Measurements from ENCODE around the gene UBE2D1. TPM values are rescaled to one million over a fixed set of nuclear protein-coding genes. Genes with fewer than 3 reads are reported as not detected.
A peak's percentile ranks its signal among the peaks of the same experiment; 100 is the strongest.

The UBE2D1 gene
- total RNA-seq (10 to 100 TPM; 11.3 to 23.8 (median 12.8) TPM), polyA plus RNA-seq (10 to 100 TPM; 12.3 to 19.2 TPM), total RNA-seq (13.6 reads per million, percentile 42 among the genes with 10 or more reads in this experiment)

GRCh38 chr10:58334817-58335305 is at the start of gene UBE2D1:
Gene UBE2D1 (plus strand): TSS chr10:58335006. CDS start chr10:58335202, 196 bp downstream.
- Mint-ChIP-seq H3K27me3 (peaks cover 0 to 7% (median 4%) of the 10 kb centered on the region in 5 donors), H3K27ac (peak within 1 kb of the TSS; percentile 77 to 96 (median 87)), H3K36me3 (peaks cover 0 to 10% (median 3%) of the 10 kb centered on the region in 5 donors), H3K4me1 (peaks cover 25 to 44% (median 38%) of the 10 kb centered on the region in 7 donors), H3K4me3 (peak within 1 kb of the TSS; percentile 88 to 98 (median 96)), H3K9me3 (peaks cover 0 to 2% (median 0%) of the 10 kb centered on the region in 11 donors)
- intact Hi-C loops (cut with micrococcal nuclease), result loop anchor here (1.0 to 10.0 kb wide), 8 partner anchors 14 to 1970 kb away; partner anchors contain the start of genes TFAM (in 2 of the 2), CCDC6 (in 1 of the 2), CISD1 (in 1 of the 2) and ZWINT (in 1 of the 2)
- CTCF ChIA-PET, result interaction anchor here (0.7 to 1.2 kb wide), 3 partner anchors 49 to 152 kb away, joined by 3 to 4 read pairs (median 3); no protein-coding TSS in a partner anchor
- POLR2A ChIA-PET, result interaction anchor here (1.0 to 2.0 kb wide), 3 partner anchors 11 to 55 kb away, joined by 3 to 30 read pairs (median 4); partner anchors contain the start of gene TFAM
- Histone ChIP-seq H3K36me3 (ENCODE audit: control insufficient read depth in 2 of 3, insufficient read depth in 3 of 3, low read length in 3 of 3) (peaks cover 0 to 7% (median 0%) of the 10 kb centered on the region in 3 experiments), H3K4me1 (ENCODE audit: control insufficient read depth in 2 of 2, insufficient read depth in 2 of 2, low read length in 2 of 2) (peaks cover 0 to 15% of the 10 kb centered on the region in 2 donors), H3K27ac (ENCODE audit: low read depth, low read length) (peak within 1 kb of the TSS; percentile 78), H3K27me3 (ENCODE audit: control insufficient read depth in 2 of 2, insufficient read depth in 2 of 2, low read length in 2 of 2) (no peaks in the 10 kb centered on the region), H3K4me3 (ENCODE audit: low read length) (peak within 1 kb of the TSS; percentile 71), H3K9me3 (ENCODE audit: control insufficient read depth in 2 of 3, low read length in 3 of 3) (no peaks in the 10 kb centered on the region)
- ATAC-seq (peak; percentile 98), DNase-seq (peak; percentile 60 to 84 (median 74))

DNA sequence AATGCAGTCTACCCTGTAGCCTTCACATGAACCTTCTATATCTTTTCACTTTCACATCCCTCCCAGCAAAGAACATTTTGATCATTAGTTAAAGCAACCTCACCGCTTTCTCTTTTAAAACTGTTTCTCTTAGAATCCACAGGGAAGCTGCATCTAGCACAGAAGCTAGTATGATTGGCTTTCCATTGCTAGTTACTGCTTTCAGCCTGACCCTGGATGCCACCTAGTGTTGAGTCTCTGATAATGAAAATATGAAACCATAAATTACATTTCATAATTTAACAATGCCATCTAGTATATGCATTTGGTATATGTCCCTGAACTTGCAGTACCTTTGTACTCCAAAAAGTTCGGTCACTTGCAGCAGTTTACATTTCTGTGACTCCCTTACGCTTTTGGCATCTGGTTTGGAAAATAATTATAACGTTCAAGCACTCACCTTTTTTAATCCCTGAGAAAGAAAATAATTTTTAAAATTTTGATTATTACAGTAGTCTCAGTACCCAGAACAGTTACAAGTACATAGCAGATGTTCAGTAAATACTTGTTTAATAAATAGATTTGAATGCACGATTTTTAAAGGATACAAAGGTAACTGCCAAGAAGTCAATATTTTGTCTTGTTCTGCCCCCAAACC is 43.1 kb upstream of the UBE2D1 start:
- Mint-ChIP-seq H3K27me3 (no peaks in the 10 kb centered on the region), H3K27ac (peak overlapping the region in 2 of 9 donors; percentile 60 to 76), H3K4me1 (peaks cover 0 to 5% (median 3%) of the 10 kb centered on the region in 7 donors), H3K36me3 (peaks cover 0 to 4% (median 0%) of the 10 kb centered on the region in 5 donors), H3K9me3 (no peaks in the 10 kb centered on the region), H3K4me3 (no peak overlapping the region)
- Histone ChIP-seq H3K4me3 (ENCODE audit: low read length) (no peak overlapping the region), H3K36me3 (ENCODE audit: control insufficient read depth in 2 of 3, insufficient read depth in 3 of 3, low read length in 3 of 3) (no peaks in the 10 kb centered on the region), H3K9me3 (ENCODE audit: control insufficient read depth in 2 of 3, low read length in 3 of 3) (no peaks in the 10 kb centered on the region), H3K27me3 (ENCODE audit: control insufficient read depth in 2 of 2, insufficient read depth in 2 of 2, low read length in 2 of 2) (no peaks in the 10 kb centered on the region), H3K27ac (ENCODE audit: low read depth, low read length) (no peak overlapping the region), H3K4me1 (ENCODE audit: control insufficient read depth in 2 of 2, insufficient read depth in 2 of 2, low read length in 2 of 2) (no peaks in the 10 kb centered on the region)
- DNase-seq, result peak in 7 of 9 donors; percentile 23 to 59 (median 44)
- POLR2A ChIA-PET, result no interaction called here
- intact Hi-C loops (cut with micrococcal nuclease), result loop anchor here (1.0 to 10.0 kb wide), 6 partner anchors 22 to 709 kb away; partner anchors contain the start of gene CISD1 (in 2 of the 2)
- peak; percentile 86 for ATAC-seq
- CTCF ChIA-PET, result interaction anchor here (0.6 to 7.3 kb wide), 9 partner anchors 14 to 1620 kb away, joined by 3 to 118 read pairs (median 3); no protein-coding TSS in a partner anchor

DNA sequence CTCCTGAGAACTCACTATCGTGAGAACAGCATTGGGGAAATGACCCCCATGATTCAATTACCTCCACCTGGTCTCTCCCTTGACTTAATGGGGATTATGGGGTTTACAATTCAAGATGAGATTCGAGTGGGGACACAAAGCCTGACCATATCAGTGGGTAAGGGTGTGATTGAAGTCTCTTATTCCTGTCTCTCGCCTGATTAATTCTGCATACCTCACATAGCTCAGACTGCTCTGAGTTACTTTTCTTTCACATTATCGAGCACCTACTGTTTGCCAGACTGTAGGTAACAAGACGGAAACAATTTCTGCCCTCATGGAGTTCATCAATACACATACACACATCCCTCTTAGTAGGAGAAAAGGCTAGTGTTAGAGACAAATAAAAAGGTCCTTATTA is 40.8 kb upstream of the UBE2D1 start:
- DNase-seq (no peak), ATAC-seq (no peak)
- H3K9me3 ChIP-seq (ENCODE audit: control insufficient read depth in 2 of 3, low read length in 3 of 3), result no peaks in the 10 kb centered on the region
- H3K4me3 ChIP-seq (ENCODE audit: low read length), result no peak overlapping the region
- peaks cover 0 to 2% (median 0%) of the 10 kb centered on the region in 5 donors for H3K36me3 Mint-ChIP-seq
- H3K9me3 Mint-ChIP-seq, result no peaks in the 10 kb centered on the region
- no peak overlapping the region for H3K27ac ChIP-seq (ENCODE audit: low read depth, low read length)
- no peaks in the 10 kb centered on the region for H3K27me3 ChIP-seq (ENCODE audit: control insufficient read depth in 2 of 2, insufficient read depth in 2 of 2, low read length in 2 of 2)
- no peaks in the 10 kb centered on the region for H3K36me3 ChIP-seq (ENCODE audit: control insufficient read depth in 2 of 3, insufficient read depth in 3 of 3, low read length in 3 of 3)
- no peak overlapping the region for H3K27ac Mint-ChIP-seq
- POLR2A ChIA-PET, result interaction anchor here (1.1 to 1.4 kb wide), 2 partner anchors 90 to 106 kb away, joined by 3 read pairs; no protein-coding TSS in a partner anchor
- H3K4me3 Mint-ChIP-seq, result no peak overlapping the region
- CTCF ChIA-PET, result interaction anchor here (0.5 to 7.3 kb wide), 4 partner anchors 91 to 438 kb away, joined by 3 to 118 read pairs (median 3); no protein-coding TSS in a partner anchor
- H3K4me1 ChIP-seq (ENCODE audit: control insufficient read depth in 2 of 2, insufficient read depth in 2 of 2, low read length in 2 of 2), result no peaks in the 10 kb centered on the region
- intact Hi-C loops (cut with micrococcal nuclease), result loop anchor here (5.0 to 10.0 kb wide), 3 partner anchors 38 to 712 kb away; no protein-coding TSS in a partner anchor
- peaks cover 0 to 5% (median 3%) of the 10 kb centered on the region in 7 donors for H3K4me1 Mint-ChIP-seq
- H3K27me3 Mint-ChIP-seq, result no peaks in the 10 kb centered on the region

DNA sequence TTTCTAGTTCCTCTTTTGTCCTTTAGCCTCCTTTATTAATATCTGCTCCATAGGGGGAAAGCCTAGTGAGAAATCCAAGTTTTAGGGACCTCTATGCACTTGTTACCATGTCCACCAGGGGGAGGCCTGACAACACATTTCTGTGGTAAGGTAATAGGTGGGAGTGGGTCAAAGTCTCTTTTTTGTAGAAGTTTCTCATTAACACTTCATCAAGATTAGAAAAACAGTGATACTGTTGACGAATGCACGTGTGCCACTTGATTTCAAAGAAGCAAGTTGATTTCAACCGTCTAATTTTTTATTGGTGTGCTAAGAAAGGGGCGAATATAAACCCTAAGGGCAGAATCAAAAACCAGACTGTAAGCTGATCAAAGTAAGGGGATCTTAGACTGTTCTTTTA is 35.2 kb upstream of the UBE2D1 start:
- ChIA-PET POLR2A (interaction anchor here (1.1 to 2.7 kb wide), 2 partner anchors 31 to 85 kb away, joined by 5 to 8 read pairs; partner anchors contain the start of genes CISD1 and TFAM), CTCF (interaction anchor here (0.6 to 2.4 kb wide), 9 partner anchors 8 to 137 kb away, joined by 3 to 40 read pairs (median 5); partner anchors contain the start of gene TFAM)
- Histone ChIP-seq H3K9me3 (ENCODE audit: control insufficient read depth in 2 of 3, low read length in 3 of 3) (no peaks in the 10 kb centered on the region), H3K4me3 (ENCODE audit: low read length) (no peak overlapping the region), H3K27ac (ENCODE audit: low read depth, low read length) (no peak overlapping the region), H3K27me3 (ENCODE audit: control insufficient read depth in 2 of 2, insufficient read depth in 2 of 2, low read length in 2 of 2) (no peaks in the 10 kb centered on the region), H3K36me3 (ENCODE audit: control insufficient read depth in 2 of 3, insufficient read depth in 3 of 3, low read length in 3 of 3) (no peaks in the 10 kb centered on the region), H3K4me1 (ENCODE audit: control insufficient read depth in 2 of 2, insufficient read depth in 2 of 2, low read length in 2 of 2) (no peaks in the 10 kb centered on the region)
- Mint-ChIP-seq H3K4me1 (peaks cover 0 to 5% (median 0%) of the 10 kb centered on the region in 7 donors), H3K27me3 (peaks cover 9 to 25% (median 14%) of the 10 kb centered on the region in 5 donors), H3K27ac (no peak overlapping the region), H3K36me3 (no peaks in the 10 kb centered on the region), H3K4me3 (no peak overlapping the region), H3K9me3 (no peaks in the 10 kb centered on the region)
- peak; percentile 18 to 63 (median 49) for DNase-seq
- ATAC-seq, result peak; percentile 94
- intact Hi-C loops (cut with micrococcal nuclease), result loop anchor here (1.0 to 10.0 kb wide), 5 partner anchors 35 to 235 kb away; partner anchors contain the start of gene TFAM (in 2 of the 2)

DNA sequence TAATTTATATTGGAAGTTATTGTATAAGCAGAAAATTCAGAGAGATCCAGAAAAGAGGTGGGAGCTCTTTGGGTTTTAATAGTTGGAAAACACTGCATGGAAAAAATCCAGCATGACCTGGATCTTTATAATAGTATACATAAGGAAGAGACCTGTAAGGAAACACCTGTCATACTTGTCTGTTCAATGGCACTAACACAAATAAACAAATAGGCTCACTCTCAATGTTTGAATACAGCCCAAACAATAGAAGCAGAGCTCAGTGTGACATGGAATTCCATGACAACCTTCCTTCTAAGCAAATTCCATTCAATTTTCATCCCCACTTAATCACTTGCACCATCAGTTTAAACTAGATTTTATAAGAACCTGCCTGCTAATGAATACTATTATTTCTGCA is 34.1 kb upstream of the UBE2D1 start:
- ChIA-PET CTCF (interaction anchor here (1.2 to 2.4 kb wide), 4 partner anchors 11 to 99 kb away, joined by 4 to 40 read pairs (median 6); partner anchors contain the start of gene TFAM), POLR2A (interaction anchor here (2.7 kb wide), 1 partner anchor 84 kb away, joined by 8 read pairs; the partner anchor contains the start of gene TFAM)
- intact Hi-C loops (cut with micrococcal nuclease), result no loop called here

DNA sequence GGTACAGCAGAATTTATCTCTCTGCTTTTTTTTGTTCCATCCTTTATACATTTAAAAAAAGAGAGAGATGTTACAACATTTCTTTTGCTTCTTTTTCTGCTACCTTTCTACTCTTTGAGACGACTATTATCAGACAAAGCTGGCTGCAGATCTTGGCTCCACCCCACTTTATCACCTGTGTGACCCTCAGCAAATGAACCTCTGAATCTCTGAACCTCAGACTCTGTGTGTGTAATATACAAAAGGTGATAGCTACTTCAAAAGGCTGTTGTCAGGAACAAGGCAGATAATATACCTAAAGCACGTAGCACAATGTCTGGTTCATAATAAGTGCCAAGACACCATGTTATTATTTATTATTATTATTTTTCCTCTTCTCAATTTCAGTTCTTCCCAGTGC is 32.6 kb upstream of the UBE2D1 start:
- Mint-ChIP-seq H3K4me3 (no peak overlapping the region), H3K9me3 (no peaks in the 10 kb centered on the region), H3K27ac (no peak overlapping the region), H3K36me3 (no peaks in the 10 kb centered on the region), H3K4me1 (peaks cover 0 to 5% (median 0%) of the 10 kb centered on the region in 7 donors), H3K27me3 (peaks cover 13 to 32% (median 25%) of the 10 kb centered on the region in 5 donors)
- H3K27ac ChIP-seq (ENCODE audit: low read depth, low read length), result no peak overlapping the region
- no peak for ATAC-seq
- H3K9me3 ChIP-seq (ENCODE audit: control insufficient read depth in 2 of 3, low read length in 3 of 3), result no peaks in the 10 kb centered on the region
- H3K4me3 ChIP-seq (ENCODE audit: low read length), result no peak overlapping the region
- H3K4me1 ChIP-seq (ENCODE audit: control insufficient read depth in 2 of 2, insufficient read depth in 2 of 2, low read length in 2 of 2), result no peaks in the 10 kb centered on the region
- no peaks in the 10 kb centered on the region for H3K36me3 ChIP-seq (ENCODE audit: control insufficient read depth in 2 of 3, insufficient read depth in 3 of 3, low read length in 3 of 3)
- no peak for DNase-seq
- H3K27me3 ChIP-seq (ENCODE audit: control insufficient read depth in 2 of 2, insufficient read depth in 2 of 2, low read length in 2 of 2), result no peaks in the 10 kb centered on the region
- ChIA-PET CTCF (interaction anchor here (0.6 to 1.9 kb wide), 6 partner anchors 12 to 1506 kb away, joined by 3 to 5 read pairs (median 3); partner anchors contain the start of genes IPMK and TFAM), POLR2A (interaction anchor here (0.6 to 0.7 kb wide), 2 partner anchors 130 to 131 kb away, joined by 3 read pairs; no protein-coding TSS in a partner anchor)
- intact Hi-C loops (cut with micrococcal nuclease), result no loop called here

More for the DNA sequence above, 34.1 kb upstream of the UBE2D1 start:
- Mint-ChIP-seq H3K27ac (no peak overlapping the region), H3K27me3 (peaks cover 9 to 25% (median 15%) of the 10 kb centered on the region in 5 donors), H3K36me3 (no peaks in the 10 kb centered on the region), H3K4me1 (peaks cover 0 to 5% (median 0%) of the 10 kb centered on the region in 7 donors), H3K9me3 (no peaks in the 10 kb centered on the region), H3K4me3 (no peak overlapping the region)
- Histone ChIP-seq H3K36me3 (ENCODE audit: control insufficient read depth in 2 of 3, insufficient read depth in 3 of 3, low read length in 3 of 3) (no peaks in the 10 kb centered on the region), H3K4me1 (ENCODE audit: control insufficient read depth in 2 of 2, insufficient read depth in 2 of 2, low read length in 2 of 2) (no peaks in the 10 kb centered on the region), H3K27me3 (ENCODE audit: control insufficient read depth in 2 of 2, insufficient read depth in 2 of 2, low read length in 2 of 2) (no peaks in the 10 kb centered on the region), H3K4me3 (ENCODE audit: low read length) (no peak overlapping the region), H3K9me3 (ENCODE audit: control insufficient read depth in 2 of 3, low read length in 3 of 3) (no peaks in the 10 kb centered on the region), H3K27ac (ENCODE audit: low read depth, low read length) (no peak overlapping the region)
- DNase-seq (no peak), ATAC-seq (no peak)

All from naive thymus-derived CD4-positive, alpha-beta T cell (primary cell).